GM19452 (cell line): ENCODE measurements around the gene DACH2.

ENCODE experiments used
- ATAC-seq: cut with Tn5 transposase; IDR thresholded peaks from one replicate; pipeline ENCODE4 v1.9.1; 2021; ENCODE audit not compliant: unreplicated experiment

The DACH2 gene

DNA sequence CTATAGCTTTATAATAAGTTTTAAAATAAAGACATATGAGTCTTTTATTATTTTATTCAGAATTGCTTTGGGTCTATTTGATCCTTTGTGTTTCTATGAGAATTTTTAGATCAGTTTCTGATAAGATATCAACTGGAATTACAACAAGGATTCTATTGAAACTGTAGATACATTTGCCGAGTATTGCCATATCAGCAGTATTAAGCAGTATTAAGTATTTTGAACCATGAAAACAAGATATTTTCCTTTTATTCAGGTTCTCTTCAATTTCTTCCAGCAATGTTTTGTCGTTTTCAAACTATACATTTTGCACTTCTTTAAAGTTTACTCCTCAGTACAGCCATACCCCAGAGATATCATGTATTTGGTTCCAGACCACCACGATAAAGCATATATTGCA lies 598.8 kb downstream of the DACH2 start:
- no peak for ATAC-seq

DNA sequence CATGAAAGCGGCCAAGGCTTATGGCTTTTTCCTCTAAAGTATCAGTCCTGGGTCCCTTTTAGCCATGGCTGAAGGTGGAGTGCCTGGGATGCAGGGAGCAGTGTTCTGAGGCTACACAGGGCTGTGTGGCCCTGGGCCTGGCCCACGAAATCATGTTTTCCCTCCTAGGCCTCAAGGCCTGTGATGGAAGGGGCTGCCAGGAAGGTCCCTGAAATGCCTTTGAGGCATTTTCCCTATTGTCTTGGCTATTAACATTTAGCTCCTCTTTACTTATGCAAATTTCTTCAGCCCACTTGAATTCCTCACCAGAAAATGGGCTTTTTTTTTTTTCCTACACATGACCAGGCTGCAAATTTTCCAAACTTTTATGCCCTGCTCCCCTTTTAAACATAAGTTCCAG lies 657.0 kb downstream of the DACH2 start:
- ATAC-seq, result no peak

DNA sequence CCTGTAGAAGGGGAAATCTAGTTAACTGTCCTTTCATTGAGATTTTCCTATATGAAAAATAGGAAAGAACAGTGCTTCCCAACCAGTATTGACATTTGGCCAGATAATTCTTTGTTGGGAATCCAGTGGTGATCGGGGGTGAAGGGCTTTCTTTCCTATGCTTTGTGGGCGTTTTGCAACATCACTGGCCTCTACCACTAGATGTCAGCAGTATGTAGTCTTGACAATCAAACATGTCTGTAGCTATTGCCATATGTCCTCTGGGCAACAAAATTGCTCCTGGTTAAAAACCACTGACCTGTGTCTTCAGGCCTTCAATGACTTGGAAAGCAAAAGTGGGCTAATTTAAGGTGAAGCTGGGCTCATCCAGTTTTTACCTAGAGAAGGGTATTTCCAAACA lies 658.5 kb downstream of the DACH2 start:
- no peak for ATAC-seq

DNA sequence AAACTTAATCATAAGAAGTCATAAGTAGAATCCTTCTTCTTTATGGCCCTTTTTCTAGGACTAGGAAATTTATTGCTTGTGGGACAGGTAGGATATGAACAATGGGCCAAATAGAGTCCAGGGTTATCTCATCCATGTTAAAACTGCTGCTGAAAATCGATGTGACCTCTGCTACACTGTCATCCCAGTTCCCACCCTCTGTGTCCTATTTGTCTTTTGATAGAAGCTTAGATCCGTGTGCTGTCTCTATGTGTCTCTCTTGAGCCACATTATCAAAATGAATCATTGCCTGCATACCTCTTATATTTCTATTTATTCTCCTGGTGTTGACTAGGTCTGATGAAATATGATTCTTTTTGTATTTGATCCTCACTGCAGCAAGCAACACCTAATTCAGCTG lies 661.4 kb downstream of the DACH2 start:
- ATAC-seq, result no peak

DNA sequence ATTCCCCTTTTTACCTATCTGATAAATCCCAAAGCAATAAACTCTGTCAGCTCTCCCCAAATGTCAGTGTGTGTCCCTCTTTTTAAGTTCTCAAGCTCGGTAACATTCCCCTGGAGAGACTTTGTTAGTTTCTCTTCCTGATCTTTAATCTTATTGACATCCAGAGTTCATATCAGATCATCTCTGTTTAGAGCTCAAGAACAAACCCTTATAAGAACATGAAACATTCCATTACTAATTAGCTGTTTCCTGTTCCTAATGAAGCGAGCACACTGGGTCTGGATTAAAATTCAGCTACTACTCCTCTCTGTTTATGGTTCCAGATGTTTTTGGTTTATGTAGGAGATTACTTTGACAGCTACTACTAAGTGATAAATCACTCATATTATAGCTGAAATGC lies 681.5 kb downstream of the DACH2 start:
- no peak for ATAC-seq

DNA sequence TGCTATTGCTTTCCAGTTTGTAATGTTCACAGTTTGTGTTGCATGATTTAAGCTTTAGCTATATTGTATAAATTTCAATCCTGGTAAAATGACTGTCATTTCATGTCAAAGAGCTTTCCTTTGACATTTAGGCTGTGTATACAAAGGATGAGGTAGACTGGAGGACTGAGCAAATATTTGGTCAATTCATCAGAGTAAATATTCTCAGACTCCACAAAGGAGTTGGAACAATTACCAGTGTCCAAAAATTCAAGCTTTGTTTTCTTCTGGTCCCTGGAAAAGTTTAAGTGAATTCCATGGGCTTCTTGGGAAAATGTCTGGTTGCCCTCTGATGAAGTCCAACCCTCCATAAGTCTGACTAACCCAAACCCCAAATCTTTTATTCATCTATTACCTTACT lies 682.4 kb downstream of the DACH2 start:
- ATAC-seq, result no peak

DNA sequence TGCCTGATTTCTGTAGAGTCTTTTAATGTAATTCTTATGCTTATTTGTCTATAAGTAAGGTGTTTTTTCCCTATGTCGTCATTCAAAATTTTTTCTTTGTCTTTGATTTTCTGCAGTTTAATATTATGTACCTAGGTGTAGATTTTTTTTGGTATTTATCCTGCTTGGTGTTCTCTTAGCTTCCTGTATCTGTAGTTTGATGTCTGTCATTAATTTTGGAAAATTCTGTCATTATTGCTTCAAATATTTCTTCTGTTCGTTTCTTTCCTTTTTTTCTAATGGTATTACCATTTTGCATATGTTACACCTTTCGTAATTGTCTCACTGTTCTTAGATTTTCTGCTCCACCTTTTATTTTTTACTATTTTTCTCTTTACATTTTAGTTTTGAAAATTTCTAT lies 696.9 kb downstream of the DACH2 start:
- ATAC-seq, result no peak
